ENCODE results near the gene KLHDC10. TPM values are rescaled to one million over a fixed set of nuclear protein-coding genes. Genes with fewer than 3 reads are reported as not detected.

KLHDC10 gene
- total and polyA plus RNA-seq, 8 donors, result 5.8 to 22.8 (median 20.9) TPM

DNA sequence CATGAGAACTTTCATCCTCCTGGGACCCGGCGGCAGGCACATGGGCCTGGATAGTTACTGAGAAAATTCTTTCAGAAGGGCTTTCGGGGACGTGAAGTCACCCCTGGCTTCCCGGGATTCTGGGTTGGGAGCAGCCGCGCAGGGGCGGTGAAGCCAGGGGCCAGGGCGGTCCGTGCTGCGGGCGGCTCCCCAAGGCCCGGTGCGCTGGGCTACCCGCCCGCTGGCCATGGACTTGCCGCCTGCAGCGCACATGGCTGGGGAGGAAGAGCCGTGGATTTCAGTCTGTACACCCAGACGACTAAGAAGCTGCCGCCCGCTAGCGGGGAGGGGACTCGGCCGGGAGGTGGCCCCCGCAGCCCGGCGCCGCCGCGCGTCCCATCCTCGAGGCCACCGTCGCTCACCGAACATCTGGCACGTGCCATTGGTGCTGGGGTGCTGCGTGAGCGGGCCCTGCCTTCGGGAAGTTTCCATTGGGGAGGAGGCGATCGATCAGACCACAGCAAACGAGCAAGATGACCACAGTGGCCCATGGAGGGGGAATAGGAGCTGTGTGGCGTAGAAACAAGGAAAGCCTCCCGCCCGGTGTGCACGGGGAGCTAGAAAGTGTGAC, 70.3 kb downstream of the KLHDC10 start:
- FAIRE-seq (no peak), DNase-seq (peak in 1 of 6 donors; percentile 56), ATAC-seq (no peak)
- no peaks in the 10 kb centered on the region for H3K27me3 ChIP-seq
- TF ChIP-seq, protein P1, sequence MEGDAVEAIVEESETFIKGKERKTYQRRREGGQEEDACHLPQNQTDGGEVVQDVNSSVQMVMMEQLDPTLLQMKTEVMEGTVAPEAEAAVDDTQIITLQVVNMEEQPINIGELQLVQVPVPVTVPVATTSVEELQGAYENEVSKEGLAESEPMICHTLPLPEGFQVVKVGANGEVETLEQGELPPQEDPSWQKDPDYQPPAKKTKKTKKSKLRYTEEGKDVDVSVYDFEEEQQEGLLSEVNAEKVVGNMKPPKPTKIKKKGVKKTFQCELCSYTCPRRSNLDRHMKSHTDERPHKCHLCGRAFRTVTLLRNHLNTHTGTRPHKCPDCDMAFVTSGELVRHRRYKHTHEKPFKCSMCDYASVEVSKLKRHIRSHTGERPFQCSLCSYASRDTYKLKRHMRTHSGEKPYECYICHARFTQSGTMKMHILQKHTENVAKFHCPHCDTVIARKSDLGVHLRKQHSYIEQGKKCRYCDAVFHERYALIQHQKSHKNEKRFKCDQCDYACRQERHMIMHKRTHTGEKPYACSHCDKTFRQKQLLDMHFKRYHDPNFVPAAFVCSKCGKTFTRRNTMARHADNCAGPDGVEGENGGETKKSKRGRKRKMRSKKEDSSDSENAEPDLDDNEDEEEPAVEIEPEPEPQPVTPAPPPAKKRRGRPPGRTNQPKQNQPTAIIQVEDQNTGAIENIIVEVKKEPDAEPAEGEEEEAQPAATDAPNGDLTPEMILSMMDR (IDR thresholded peaks at IDR 0.05), result no peak
- intact Hi-C loops (cut with DNase I), result no loop called here
- 91 to 92% methylated on average over 47 of the region's 47 CpGs for WGBS, 2 donors
- H3K4me3 ChIP-seq, result peak overlapping the region in 3 of 4 donors; percentile 18 to 49 (median 45)
- H3K27ac ChIP-seq, result peak overlapping the region; percentile 67 to 87 (median 82)
- peaks cover 0 to 4% (median 0%) of the 10 kb centered on the region in 3 donors for H3K4me1 ChIP-seq
- no peaks in the 10 kb centered on the region for H3K9me3 ChIP-seq
- peaks cover 0 to 5% (median 0%) of the 10 kb centered on the region in 3 donors for H3K36me3 ChIP-seq

DNA sequence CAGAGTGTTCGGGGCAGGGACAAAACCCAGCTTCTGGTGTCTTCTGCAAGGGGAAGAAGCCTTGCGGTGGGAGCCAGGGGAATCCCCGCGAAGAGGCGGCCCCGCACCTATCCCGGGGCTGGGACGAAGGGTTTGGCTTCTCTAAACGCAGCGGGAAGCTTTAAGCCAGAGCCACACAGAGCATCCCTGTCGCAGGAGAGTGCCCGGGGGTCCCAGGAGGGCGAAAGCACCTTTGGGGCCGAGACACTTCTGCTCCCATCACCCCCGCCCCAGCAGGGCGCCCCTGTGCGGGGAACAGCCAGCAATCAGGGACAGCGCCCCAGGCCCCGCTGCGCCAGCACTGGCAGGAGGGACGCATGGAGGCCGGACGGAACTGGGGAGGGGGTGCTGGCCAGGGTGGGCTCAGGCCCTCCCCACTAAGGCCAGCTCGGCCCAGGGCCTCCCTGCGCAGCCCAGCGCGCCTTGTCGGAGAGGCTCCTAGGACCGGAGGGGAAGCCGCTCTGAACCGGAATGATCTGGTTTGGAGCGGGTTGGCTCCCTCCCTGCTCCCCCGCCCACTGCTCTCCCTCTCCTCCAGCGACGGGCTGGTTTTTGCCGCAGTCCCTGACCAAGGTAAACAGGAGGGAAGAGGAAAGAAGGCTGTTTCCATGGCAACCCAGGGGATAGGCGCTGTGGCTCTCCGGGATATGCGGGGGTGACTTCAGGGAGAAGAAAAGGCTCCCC, 71.0 kb downstream of the KLHDC10 start:
- ATAC-seq (peak; percentile 86 to 96 (median 92)), DNase-seq (peak; percentile 73 to 91 (median 82)), FAIRE-seq (no peak)
- H3K27ac ChIP-seq, result peak overlapping the region; percentile 67 to 87 (median 82)
- H3K4me3 ChIP-seq, result peak overlapping the region; percentile 18 to 49 (median 40)
- no peaks in the 10 kb centered on the region for H3K27me3 ChIP-seq
- peaks cover 0 to 4% (median 0%) of the 10 kb centered on the region in 3 donors for H3K4me1 ChIP-seq
- H3K9me3 ChIP-seq, result no peaks in the 10 kb centered on the region
- intact Hi-C loops (cut with DNase I), result no loop called here
- WGBS, 2 donors, result 38 to 51% methylated on average over 35 to 39 of the region's 39 CpGs
- TF ChIP-seq, protein P1 (IDR thresholded peaks at IDR 0.05), result no peak
- peaks cover 0 to 5% (median 0%) of the 10 kb centered on the region in 3 donors for H3K36me3 ChIP-seq

- Histone ChIP-seq H3K4me3 (peak overlapping the region in 2 of 4 donors; percentile 45 to 49), H3K9me3 (no peaks in the 10 kb centered on the region), H3K4me1 (peaks cover 0 to 4% (median 0%) of the 10 kb centered on the region in 3 donors), H3K27ac (peak overlapping the region in 3 of 4 donors; percentile 81 to 87 (median 83)), H3K36me3 (no peaks in the 10 kb centered on the region), H3K27me3 (no peaks in the 10 kb centered on the region)
- TF ChIP-seq, protein P1 (IDR thresholded peaks at IDR 0.05), result no peak
- DNase-seq, result peak in 1 of 6 donors; percentile 57
- intact Hi-C loops (cut with DNase I), result no loop called here
- ATAC-seq, result peak in 2 of 4 donors; percentile 4 to 16
- FAIRE-seq, result no peak
- WGBS, 2 donors, result 67 to 72% methylated on average over 17 of the region's 17 CpGs
These were observed 71.7 kb downstream of the KLHDC10 start for GRCh38 chr7:130141884-130142653.

DNA sequence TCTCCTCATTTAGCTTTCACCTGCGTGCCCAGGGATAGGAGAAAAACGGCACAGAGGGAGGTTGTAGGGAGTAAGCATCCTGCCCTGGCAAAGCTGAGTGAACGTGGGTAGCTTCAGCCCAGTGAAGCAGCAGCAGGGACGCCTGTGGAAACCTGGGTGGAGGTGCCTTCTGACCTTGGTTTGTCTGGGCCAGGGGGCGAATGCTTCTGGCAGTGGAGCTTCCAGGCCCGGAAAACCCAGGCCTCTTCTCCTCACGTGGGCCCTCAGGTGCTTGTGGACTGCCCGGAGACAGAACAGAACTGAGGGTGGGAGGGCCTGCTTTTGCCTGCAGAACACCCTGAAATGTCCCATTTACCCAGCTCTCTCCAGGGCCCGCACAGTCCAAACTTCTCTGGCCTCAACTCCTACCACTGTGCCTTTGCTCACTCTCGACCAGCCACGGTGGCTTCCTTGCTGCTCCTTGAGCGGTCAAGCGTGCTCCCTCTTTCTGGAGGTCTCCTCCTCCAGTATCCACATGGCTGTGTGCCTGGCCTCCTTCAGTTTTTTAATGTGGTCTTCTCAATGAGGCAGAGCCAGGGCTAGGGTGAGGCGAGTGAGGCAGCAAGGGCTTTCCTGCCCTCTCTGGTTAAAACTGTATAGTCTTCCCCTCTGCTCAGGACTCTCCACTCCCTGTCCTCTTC, 72.5 kb downstream of the KLHDC10 start:
- ATAC-seq, result no peak

More for the DNA sequence above, 72.5 kb downstream of the KLHDC10 start:
- FAIRE-seq (no peak), DNase-seq (peak in 1 of 6 donors; percentile 27)
- 85 to 86% methylated on average over 14 of the region's 14 CpGs for WGBS, 2 donors
- TF ChIP-seq, protein P1 (IDR thresholded peaks at IDR 0.05), result no peak
- Histone ChIP-seq H3K36me3 (no peaks in the 10 kb centered on the region), H3K27me3 (no peaks in the 10 kb centered on the region), H3K4me1 (peaks cover 0 to 4% (median 0%) of the 10 kb centered on the region in 3 donors), H3K27ac (peak overlapping the region in 2 of 4 donors; percentile 83 to 87), H3K9me3 (no peaks in the 10 kb centered on the region), H3K4me3 (no peak overlapping the region)
- intact Hi-C loops (cut with DNase I), result no loop called here
